ENCODE data around the gene ZNF667.

ZNF667 gene

GRCh38 chr19:56476651-56477428 is at the start of gene ZNF667:
Gene ZNF667 (minus strand): TSS chr19:56477345. CDS start chr19:56462370, 14,975 bp downstream.
- peaks cover 10% of the 10 kb centered on the region for H3K36me3 Mint-ChIP-seq (ENCODE audit: low read depth)
- H3K9me3 Mint-ChIP-seq = peaks cover 69% of the 10 kb centered on the region
- H3K27ac Mint-ChIP-seq = no peak within 1 kb of the TSS
- TF ChIP-seq, protein P1, sequence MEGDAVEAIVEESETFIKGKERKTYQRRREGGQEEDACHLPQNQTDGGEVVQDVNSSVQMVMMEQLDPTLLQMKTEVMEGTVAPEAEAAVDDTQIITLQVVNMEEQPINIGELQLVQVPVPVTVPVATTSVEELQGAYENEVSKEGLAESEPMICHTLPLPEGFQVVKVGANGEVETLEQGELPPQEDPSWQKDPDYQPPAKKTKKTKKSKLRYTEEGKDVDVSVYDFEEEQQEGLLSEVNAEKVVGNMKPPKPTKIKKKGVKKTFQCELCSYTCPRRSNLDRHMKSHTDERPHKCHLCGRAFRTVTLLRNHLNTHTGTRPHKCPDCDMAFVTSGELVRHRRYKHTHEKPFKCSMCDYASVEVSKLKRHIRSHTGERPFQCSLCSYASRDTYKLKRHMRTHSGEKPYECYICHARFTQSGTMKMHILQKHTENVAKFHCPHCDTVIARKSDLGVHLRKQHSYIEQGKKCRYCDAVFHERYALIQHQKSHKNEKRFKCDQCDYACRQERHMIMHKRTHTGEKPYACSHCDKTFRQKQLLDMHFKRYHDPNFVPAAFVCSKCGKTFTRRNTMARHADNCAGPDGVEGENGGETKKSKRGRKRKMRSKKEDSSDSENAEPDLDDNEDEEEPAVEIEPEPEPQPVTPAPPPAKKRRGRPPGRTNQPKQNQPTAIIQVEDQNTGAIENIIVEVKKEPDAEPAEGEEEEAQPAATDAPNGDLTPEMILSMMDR (IDR thresholded peaks at IDR 0.05; ENCODE audit: unreplicated experiment in 3 of 3) = no peak
- no peaks in the 10 kb centered on the region for H3K4me1 Mint-ChIP-seq
- peak within 1 kb of the TSS; percentile 10 to 63 (median 60) for H3K4me3 Mint-ChIP-seq
- no peaks in the 10 kb centered on the region for H3K27me3 Mint-ChIP-seq (ENCODE audit: low read depth)

DNA sequence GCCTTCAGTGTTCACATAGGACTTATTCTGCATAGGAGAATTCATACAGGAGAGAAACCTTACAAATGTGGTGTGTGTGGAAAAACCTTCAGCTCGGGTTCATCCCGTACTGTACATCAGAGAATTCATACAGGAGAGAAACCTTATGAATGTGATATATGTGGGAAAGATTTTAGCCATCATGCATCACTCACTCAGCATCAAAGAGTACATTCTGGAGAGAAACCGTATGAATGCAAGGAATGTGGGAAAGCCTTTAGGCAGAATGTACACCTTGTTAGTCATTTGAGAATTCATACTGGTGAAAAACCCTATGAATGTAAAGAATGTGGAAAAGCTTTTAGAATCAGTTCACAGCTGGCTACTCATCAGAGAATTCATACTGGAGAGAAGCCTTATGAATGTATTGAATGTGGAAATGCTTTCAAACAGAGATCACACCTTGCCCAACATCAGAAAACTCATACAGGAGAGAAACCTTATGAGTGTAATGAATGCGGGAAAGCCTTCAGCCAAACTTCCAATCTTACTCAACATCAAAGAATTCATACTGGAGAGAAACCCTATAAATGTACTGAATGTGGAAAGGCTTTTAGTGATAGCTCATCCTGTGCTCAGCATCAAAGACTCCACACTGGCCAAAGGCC is 48.2 kb upstream of the ZNF667 start:
- Mint-ChIP-seq H3K27ac (no peak overlapping the region), H3K36me3 (ENCODE audit: low read depth) (peaks cover 12% of the 10 kb centered on the region), H3K27me3 (ENCODE audit: low read depth) (no peaks in the 10 kb centered on the region), H3K4me3 (no peak overlapping the region), H3K4me1 (no peaks in the 10 kb centered on the region), H3K9me3 (peaks cover 69% of the 10 kb centered on the region)
- TF ChIP-seq, protein P1 (IDR thresholded peaks at IDR 0.05; ENCODE audit: unreplicated experiment in 3 of 3) = no peak

DNA sequence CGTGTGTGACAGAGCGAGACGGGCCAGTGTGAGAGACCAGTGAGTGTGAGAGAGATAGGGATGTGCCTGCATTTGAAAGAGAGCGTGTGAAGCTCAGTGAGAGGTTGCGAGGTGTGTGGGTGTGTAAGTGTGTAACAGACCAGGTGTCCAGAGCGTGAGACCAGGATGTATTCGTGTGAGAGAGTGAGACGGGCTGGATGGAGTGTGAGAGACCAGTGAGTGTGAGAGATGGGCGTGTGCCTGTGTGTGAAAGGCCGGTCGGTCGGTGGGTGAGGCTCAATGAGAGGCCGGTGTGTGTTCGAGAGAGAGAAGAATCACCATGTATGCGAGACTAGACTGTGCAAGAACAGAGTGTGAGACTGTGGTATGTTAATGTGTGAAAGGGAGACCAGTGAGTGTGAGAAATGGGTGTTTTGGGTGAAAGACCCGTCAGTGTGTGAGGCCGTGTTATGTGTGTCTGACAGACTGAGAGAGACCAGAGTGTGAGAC is 31.2 kb upstream of the ZNF667 start:
- Mint-ChIP-seq H3K4me3 (no peak overlapping the region), H3K27ac (no peak overlapping the region), H3K27me3 (ENCODE audit: low read depth) (no peaks in the 10 kb centered on the region), H3K4me1 (no peaks in the 10 kb centered on the region), H3K36me3 (ENCODE audit: low read depth) (no peaks in the 10 kb centered on the region), H3K9me3 (peaks cover 28% of the 10 kb centered on the region)
- TF ChIP-seq, protein P1 (IDR thresholded peaks at IDR 0.05; ENCODE audit: unreplicated experiment in 3 of 3) = no peak

GRCh38 chr19:56507446-56508289 is 30.5 kb upstream of the ZNF667 start, which contains the start of gene ZNF471:
Gene ZNF471 (plus strand): TSS chr19:56507855. CDS start chr19:56511572, 3,717 bp downstream.
- TF ChIP-seq, protein P1 (IDR thresholded peaks at IDR 0.05; ENCODE audit: unreplicated experiment in 3 of 3) = no peak
- peak within 1 kb of the TSS; percentile 39 to 66 (median 42) for H3K4me3 Mint-ChIP-seq
- peaks cover 29% of the 10 kb centered on the region for H3K9me3 Mint-ChIP-seq
- no peaks in the 10 kb centered on the region for H3K27me3 Mint-ChIP-seq (ENCODE audit: low read depth)
- H3K4me1 Mint-ChIP-seq = no peaks in the 10 kb centered on the region
- H3K27ac Mint-ChIP-seq = no peak within 1 kb of the TSS
- no peaks in the 10 kb centered on the region for H3K36me3 Mint-ChIP-seq (ENCODE audit: low read depth)

- TF ChIP-seq, protein P1 (IDR thresholded peaks at IDR 0.05; ENCODE audit: unreplicated experiment in 3 of 3) = no peak
- H3K27me3 Mint-ChIP-seq (ENCODE audit: low read depth) = no peaks in the 10 kb centered on the region
- H3K4me1 Mint-ChIP-seq = no peaks in the 10 kb centered on the region
- H3K4me3 Mint-ChIP-seq = no peak overlapping the region
- H3K27ac Mint-ChIP-seq = no peak overlapping the region
- no peaks in the 10 kb centered on the region for H3K36me3 Mint-ChIP-seq (ENCODE audit: low read depth)
- peaks cover 46% of the 10 kb centered on the region for H3K9me3 Mint-ChIP-seq
Observed at GRCh38 chr19:56504581-56504980, 27.4 kb upstream of the ZNF667 start.
